ENCODE measurements around the gene ARID1B.
A peak's percentile ranks its signal among the peaks of the same experiment; 100 is the strongest.
"Not testable (repeated sequence)": the region's sequence is repeated elsewhere in the genome, so short reads cannot be mapped to it uniquely, and the experiment has no call there.

Gene ARID1B

GRCh38 chr6:157021993-157022740 lies 245.0 kb downstream of the ARID1B start:
- DNase-seq (ENCODE audit: low read depth): peak; percentile 76

GRCh38 chr6:157023958-157024357 lies 246.8 kb downstream of the ARID1B start:
- DNase-seq (ENCODE audit: low read depth): no peak

DNA sequence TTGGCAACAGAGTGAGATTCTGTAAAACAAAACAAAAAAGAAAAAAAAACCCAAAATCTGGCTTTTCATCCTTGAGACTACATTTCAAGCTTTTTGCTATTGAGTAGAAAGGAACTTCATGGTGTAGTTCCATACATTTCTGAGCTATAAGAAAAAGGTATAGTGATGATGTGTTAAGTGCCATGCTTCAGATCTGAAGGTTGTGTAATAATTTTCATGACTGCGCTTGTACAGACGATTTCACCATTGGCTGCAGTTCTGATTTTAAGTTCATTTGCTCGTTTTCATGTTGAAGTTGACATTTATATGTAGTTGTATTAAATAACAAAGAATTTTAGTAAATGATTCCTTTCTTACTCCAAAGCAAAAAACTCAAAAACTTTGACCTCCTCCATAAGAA lies 247.6 kb downstream of the ARID1B start:
- no peak for DNase-seq (ENCODE audit: low read depth)

GRCh38 chr6:157025437-157025836 lies 248.3 kb downstream of the ARID1B start:
- no peak for DNase-seq (ENCODE audit: low read depth)

- DNase-seq (ENCODE audit: low read depth): no peak
Observed at GRCh38 chr6:157029980-157030690, 253.0 kb downstream of the ARID1B start.

- no peak for DNase-seq (ENCODE audit: low read depth)
Observed at GRCh38 chr6:157030755-157031154, 253.6 kb downstream of the ARID1B start.

- DNase-seq (ENCODE audit: low read depth): no peak
Observed at GRCh38 chr6:157032923-157033322, 255.7 kb downstream of the ARID1B start.

DNA sequence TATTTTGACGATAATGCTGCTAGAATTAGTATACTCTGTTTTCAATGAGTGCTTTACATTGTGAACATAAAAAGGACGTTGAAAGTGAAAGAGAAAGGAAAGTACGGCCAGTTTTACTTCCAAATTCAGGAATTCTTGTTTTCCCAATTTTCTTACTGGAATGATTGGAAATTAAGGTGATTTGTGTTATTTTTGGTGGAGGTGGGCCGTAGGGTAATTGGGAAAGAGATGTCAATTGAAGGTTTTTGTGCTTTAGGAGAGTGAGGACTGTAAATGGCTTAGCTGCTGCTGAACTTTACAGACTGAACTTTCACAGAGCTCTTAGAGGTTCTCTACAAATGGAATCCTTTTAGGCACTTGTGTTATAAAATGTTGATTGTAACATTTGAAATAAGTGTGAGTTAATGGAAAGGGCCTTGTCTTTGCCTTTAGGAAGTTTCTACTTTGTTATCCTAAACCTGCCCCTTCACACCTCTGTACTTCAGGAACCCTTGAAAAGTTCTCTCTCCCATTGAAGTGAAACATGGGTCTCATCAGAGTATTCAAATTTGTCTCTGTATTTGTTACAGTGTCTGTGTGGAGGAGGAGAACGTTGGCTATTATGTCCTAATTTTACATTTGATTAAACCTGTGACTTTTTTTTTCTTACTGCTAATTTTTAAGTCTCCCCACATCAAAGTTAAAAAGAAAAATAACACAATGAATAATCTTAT lies 256.4 kb downstream of the ARID1B start:
- DNase-seq (ENCODE audit: low read depth): no peak

DNA sequence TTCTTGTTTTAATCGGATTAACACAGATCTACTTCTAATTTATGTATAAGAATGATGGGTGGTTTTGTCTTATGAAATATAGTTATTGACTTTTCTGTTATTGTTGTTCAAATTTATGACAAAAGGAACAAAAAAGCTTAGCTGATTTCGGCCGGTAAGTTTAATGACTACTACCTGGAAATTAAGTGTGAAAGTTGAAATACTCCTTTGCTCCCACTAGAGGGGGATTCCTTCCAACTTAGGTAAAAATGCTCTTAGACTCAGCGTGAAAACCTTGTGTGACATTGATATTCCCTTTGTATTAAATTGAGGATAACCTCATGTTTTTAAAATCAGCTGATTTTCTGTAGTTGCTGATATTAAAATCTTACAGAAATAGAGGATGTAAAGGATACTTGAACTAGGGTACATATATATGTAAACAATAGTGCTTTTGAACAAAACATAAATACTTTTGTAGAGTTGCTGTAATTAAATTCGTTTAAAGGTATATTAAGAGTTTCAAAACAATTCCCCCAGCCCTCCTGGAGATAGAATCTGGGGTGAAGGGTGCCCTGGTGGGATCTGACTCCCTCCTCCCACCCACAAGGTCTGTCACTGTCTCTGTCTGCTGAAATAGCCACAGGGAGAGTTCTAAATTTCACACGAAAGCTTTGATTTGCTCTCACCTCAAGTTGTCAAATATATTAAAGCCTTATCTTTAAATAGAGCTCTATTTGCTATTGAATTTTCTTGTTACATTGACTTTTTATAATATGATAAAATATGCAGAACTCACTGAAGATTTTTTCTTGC lies 257.5 kb downstream of the ARID1B start:
- DNase-seq (ENCODE audit: low read depth): no peak

DNA sequence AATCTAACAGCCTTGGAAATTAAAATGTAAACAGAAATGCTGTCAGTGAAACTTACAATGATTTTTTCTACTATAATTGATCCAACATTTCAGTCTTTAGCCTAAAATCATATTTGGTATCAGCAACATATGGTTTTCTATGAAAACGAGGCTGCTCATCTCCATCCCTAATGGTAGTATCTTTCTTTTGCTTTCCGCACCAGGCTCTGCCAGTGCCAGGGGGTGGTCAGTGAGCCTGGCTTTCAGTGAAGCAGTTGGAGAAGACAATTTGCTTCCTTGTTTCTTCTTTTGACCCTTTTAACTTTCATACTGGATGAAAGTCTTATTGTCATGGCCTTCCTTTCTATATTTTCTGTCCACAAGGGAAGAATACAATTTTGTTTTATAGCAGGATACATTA lies 258.4 kb downstream of the ARID1B start:
- no peak for DNase-seq (ENCODE audit: low read depth)

GRCh38 chr6:157036245-157036711 lies 259.1 kb downstream of the ARID1B start:
- no peak for DNase-seq (ENCODE audit: low read depth)

- no peak for DNase-seq (ENCODE audit: low read depth)
Observed at GRCh38 chr6:157037165-157037564, 260.0 kb downstream of the ARID1B start.

DNA sequence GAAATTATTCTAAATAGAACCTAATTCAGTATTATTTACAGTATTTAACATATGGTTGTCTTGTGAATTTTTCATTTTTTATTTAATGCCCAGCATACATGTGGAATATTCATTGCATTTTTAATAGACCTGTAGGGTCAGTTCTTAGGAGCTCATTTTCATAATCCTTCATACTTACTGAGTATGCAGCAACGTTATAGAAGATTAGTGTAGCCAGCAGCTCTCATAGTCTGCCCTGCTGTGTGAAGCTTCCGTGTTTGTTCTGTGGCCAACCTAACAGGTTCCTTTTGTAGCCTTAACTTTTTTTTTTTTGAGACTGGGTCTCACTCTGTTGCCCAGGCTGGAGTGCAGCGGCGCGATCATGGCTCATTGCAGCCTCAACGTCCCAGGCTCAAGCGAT lies 261.4 kb downstream of the ARID1B start:
- DNase-seq (ENCODE audit: low read depth): no peak

DNA sequence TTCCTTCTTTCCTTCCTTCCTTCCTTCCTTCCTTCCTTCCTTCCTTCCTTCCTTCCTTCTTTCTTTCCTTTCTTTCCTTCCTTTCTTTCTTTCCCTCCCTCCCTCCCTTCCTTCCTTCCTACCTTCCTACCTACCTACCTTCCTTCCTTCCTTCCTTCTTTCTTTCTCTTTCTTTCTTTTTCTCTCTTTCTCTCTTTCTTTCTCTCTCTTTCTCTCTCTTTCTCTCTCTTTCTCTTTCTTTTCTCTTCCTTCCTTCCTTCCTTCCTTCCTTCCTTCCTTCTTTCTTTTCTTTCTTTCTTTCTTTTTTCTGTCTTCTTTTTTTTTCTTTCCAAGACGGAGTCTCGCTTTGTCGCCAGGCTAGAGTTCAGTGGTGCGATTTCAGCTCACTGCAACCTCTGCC lies 262.5 kb downstream of the ARID1B start:
- DNase-seq (ENCODE audit: low read depth): not testable (repeated sequence)

- DNase-seq (ENCODE audit: low read depth): no peak
Observed at GRCh38 chr6:157040191-157040590, 263.0 kb downstream of the ARID1B start.

DNA sequence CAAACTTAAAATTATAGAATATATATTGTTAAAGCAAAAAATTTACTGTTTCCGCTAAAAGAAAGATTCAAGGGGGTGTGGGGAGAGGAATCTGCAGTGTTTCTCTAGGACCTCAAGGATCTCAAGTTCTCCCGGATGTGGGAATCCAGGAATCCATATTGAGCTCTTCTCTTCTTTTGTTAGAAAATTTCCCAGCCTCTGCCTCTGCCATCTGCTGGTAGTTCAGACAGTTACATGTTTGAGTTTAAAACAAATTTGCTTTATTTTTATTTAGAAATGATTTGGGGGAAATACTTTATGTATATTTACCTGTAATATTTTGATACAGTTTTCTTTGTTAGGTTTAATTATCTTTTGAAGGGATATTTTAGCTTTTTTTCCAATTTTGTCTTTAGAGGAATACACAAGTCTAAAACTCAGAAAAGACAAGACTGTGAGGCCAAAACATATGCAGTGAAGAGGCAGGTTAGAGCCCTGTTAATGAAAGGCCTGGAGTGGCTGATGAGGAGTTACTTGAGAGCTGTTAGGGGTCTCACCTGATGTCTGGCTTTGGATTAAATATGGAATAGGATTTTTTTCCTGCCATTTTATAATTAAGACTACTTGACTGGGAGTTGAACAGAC lies 268.8 kb downstream of the ARID1B start:
- DNase-seq (ENCODE audit: low read depth): no peak

- no peak for DNase-seq (ENCODE audit: low read depth)
Observed at GRCh38 chr6:157046776-157047175, 269.6 kb downstream of the ARID1B start.

DNA sequence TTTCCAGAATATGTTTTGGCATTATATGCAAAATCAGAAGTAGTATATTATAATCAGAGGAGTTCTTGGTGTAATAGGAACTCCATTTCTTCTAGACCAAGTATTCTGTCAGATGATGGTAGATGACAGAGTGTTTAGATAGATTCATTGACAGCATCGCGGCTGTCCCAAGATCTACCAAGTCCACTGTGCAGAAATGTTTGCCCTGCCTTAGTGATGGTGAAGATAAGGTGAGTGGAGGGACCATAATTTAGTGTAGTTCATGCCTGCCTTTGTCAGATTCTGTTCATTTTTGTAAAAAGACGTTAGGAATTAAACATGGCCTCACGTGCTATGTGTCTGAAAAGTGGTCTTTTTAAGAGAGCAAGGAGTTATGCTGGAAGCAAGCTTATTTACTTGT lies 270.1 kb downstream of the ARID1B start:
- no peak for DNase-seq (ENCODE audit: low read depth)

- DNase-seq (ENCODE audit: low read depth): no peak
Observed at GRCh38 chr6:157047951-157048350, 270.8 kb downstream of the ARID1B start.

- no peak for DNase-seq (ENCODE audit: low read depth)
Observed at GRCh38 chr6:157049133-157049532, 272.0 kb downstream of the ARID1B start.

DNA sequence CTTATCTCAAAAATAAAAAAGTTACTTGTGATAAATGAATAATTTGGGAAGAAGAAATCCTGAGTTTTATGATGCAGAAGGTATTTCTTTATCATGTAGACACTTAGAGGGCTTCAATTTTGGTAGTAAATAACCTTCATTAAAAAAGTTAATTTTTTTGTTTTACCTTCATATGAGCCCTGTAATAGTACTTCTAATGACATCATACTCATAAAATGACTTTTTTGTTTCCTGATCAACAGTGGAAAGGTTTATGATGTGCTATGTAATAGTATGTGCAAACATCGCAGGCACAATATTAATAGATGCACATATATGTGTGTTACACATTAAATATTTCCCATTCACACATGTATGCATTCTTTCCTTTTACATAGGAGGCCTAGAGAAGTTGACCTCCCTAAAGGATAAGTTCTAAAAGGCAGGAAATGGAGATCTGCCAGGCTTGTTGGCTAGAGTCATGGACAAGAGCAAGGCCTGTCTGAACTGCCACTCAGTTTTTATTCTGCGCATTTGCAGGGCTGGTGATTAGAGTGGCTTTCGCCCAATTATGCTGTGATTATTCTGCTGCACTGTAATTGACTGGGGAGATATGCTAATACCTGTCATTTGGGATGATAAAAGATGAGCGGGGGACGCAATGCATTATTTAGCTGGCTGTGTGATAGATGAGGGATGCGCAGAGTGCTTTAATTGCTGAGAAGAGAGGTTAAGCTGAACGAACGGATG lies 273.5 kb downstream of the ARID1B start:
- DNase-seq (ENCODE audit: low read depth): no peak
